ENCODE data around the gene SCYGR7.

Gene SCYGR7

DNA sequence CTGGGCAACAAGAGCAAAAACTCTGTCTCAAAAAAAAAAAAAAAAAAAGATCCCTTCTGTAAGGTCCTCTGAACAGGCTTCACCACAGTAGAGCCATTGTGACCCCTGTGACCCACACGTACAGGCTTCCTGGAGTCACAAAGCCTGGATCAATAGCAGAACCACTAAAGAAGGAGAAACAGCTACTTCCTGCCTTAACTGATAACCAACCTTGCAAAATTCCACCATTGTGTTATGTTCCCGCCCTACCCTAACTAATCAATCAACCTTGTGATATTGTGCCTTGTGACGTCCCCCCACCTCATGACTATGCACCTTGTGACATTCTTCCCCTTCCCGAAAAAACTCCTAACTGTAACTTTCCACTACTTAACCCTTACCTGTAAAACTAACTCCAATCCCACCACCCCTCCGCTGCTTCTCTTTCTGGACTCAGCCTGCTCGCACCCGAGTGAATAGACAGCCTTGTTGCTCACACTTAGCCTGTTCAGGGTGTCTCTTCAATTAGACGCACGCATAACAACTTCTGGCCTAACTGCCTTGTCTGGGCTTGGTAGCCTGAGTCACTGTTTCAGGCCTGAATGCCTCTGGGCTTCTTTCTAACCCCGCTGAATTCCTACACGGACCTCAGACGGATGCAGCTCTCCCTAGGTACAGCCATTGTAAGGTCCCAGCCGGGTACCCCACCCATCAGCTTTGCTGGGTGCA lies 31.4 kb downstream of the SCYGR7 start:
- no peak for DNase-seq

DNA sequence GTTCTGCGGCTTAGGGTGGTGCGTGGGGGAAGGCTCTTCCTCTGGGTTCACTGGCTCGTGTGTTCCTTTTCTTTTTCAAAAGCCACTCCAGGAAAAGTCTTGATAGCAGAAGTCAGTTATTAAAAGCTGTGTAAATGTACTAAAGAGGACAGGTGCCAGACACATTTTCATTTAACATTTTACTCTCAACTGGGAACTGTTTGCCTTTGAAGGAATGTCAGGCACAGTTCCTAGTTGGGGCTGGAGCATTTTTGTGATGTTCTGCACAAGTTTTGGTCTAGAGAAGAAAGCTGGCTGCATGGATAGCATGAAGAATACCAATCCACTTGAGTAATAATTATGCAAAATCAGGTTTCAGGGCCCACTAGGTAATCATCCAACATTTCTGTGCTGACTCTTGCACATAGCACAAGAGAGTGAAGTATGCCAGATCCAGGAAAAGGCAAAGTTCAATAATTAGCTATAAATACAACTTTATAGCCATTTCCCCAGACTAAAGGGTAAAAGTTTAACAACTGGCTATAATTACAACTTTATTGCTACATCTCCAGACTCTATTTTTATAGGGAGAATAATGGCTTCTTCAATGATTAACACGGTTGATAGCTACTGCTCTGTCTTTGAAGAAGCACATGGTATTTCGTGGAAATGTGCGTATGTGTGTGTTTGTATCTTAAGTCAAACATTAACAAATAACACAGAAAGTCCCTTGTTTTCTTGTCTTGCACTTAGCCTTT lies 33.8 kb downstream of the SCYGR7 start:
- no peak for DNase-seq

GRCh38 chr2:227765788-227766372 lies 37.7 kb downstream of the SCYGR7 start:
- no peak for DNase-seq

DNA sequence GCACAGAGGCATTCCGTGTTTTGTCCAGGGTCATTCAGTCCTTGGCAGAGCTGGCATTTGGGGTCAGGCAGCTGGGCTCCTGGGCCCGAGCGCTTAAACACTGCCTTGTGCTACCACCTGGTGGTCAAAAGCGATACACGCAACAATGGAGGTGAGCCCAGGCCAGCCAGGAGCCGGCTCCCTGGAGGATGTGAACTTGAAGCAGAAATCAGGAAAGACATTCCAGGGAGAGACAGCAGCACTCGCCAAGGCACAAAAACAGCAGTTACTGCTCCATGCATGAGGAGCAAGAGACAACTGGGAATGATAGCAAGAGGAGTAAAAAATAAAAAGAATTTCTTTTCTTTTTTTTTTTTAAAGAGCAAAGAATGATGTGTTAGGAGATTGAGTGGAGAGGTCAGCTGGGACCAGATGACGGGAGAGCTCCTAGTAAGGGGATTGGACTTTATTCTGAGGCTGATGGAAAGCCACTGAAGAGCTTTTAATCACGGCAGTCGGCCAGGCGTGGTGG lies 38.3 kb downstream of the SCYGR7 start:
- DNase-seq = peak; percentile 69

GRCh38 chr2:227767830-227768229 lies 39.7 kb downstream of the SCYGR7 start:
- DNase-seq = no peak

DNA sequence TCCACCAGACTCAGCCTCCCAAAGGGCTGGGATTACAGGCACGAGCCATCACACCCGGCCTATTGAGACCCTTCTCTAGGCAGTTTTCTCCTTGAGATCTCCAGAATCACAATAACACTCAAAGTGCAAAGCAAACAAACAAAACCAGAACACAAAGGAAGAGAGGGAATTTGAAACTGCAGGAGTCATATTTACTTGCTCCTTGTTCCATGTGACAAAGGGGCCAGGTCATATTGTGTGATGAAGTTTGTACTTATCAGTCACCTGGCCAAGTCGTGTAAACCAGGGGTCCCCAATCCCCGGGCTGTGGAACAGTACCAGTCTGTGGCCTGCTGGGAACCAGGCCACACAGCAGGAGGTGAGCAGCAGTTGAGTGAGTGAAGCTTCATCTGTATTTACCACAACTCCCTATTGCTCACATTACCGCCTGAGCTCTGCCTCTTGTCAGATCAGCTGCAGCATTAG lies 44.1 kb downstream of the SCYGR7 start:
- no peak for DNase-seq

DNA sequence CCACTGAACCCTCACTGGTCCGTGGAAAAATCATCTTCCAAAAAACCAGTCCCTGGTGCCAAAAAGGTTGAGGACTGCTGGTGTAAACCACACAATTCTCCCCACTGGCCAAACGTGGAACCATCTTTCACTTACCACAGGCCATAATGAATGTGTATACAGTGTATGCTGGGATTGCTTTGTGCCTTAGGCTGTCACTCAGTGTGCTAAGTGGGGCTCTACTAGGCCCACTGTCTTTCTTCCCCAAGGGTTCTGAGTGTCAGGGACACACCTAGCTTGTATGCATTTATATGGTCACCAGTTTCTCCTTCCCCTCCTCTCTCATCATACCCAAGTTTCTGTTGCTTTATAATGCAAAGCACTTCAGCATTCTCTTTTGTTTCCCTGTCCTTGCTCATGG lies 44.8 kb downstream of the SCYGR7 start:
- no peak for DNase-seq

DNA sequence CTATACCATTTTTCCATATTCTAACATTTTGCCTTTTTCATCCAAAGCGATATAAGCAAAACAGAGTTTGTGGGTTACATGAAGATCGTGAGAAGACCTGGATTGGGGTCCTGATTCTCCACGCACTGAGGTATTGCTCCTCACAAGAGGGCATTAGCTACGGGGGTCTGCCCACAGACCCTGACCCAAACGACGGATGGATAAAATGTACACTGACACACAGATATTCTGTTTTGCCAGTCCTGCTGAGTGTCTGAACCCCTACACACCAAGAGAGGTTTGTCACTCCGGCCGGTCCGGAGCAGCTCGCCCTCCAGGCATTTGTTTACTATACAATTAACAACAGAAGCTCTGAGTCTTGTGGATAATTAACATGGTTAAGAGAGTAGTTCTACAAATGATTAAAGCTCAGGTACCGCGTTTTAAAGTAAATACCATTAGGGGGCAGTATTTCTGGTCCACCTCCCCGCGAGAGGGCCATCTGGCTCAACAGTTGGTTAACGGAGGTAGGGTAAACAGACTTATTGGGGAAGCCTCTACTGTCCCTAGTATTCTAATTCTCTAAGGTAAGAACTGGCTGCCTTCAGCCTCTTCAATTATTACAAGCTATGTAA lies 46.0 kb downstream of the SCYGR7 start:
- no peak for DNase-seq

DNA sequence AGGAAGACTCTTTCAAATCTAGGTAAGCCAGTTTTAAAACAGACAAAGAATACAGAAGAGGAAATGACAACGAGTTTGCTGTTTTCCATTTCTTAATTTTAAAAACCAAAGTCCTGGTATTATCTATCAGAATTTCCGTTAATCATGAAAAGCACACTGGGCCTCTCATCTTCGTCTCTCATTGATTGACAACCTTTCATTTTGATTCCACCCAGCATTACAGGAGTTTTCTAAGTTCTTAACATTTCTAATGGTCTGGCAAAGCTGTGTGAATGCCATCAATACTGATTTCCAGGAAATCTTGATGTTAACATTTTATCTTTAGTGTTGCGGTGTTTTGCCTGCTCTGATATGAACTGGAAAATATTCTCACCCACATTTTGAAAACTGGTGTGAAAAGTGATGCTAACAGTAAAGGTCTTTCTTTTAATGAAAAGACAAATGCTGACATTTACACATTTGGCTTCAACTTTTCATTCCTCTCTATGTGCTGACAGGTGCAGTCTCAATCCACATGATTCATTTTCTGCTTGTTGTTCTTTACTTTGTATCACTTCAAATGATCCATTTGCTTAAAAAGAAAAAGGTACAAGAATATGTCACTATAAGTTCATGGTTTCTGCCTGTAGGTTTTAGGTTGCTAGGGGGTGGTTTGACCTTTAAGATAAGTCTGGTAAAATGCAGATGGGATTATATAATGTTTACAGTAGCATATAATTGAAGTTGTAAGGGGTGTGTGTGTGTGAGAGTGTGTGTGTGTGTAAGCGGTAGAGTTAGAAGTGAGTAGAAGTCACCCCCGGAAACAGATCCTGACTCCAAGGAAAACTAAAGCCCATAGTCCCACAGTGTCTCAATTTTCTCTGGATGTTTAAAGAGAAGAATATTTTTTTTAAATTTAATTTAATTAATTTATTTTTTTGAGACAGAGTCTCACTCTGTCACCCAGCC lies 47.0 kb downstream of the SCYGR7 start:
- DNase-seq = no peak
